GM18873 (cell line): ENCODE results near the gene SP2.

Source experiments
- ATAC-seq: cut with Tn5 transposase; IDR thresholded peaks from one replicate; pipeline ENCODE4 v1.9.1; 2021; ENCODE audit warnings: mild to moderate bottlenecking, moderate library complexity, moderate number of reproducible peaks; ENCODE audit not compliant: unreplicated experiment, low FRiP score

The SP2 gene

DNA sequence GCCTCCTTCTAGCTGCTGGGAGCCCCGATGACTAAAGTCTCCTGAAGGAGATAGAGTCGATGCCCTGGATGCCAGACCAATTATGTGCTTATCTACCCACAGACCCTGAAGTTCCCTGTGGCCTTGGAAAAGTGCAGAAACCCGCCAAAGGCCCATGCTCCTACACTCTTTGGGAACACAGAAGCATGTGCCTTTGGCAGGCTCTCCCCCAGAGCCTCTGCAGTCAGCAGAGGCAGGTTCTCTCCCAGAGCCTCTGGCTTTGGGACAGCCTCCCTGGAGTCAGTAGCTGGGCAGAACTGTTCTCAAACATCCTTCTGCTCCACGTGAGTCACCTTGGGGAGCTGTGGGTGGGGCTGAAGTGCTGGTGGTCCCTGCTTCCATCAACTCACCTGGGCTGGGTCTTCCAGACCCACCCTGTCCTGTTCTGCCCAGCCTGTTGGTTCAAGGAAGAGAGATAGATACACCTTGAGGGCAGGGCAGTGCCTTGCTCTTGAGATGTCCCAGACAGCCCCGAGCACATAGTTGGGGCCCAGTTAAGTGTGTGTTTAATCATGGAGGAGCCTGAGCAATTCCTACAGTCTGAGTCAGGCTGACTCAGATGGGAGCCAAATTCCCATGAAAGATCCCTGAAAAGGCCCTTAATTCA, 71.7 kb downstream of the SP2 start:
- ATAC-seq = no peak

- no peak for ATAC-seq
Observed at GRCh38 chr17:47968836-47969235, 72.8 kb downstream of the SP2 start.

DNA sequence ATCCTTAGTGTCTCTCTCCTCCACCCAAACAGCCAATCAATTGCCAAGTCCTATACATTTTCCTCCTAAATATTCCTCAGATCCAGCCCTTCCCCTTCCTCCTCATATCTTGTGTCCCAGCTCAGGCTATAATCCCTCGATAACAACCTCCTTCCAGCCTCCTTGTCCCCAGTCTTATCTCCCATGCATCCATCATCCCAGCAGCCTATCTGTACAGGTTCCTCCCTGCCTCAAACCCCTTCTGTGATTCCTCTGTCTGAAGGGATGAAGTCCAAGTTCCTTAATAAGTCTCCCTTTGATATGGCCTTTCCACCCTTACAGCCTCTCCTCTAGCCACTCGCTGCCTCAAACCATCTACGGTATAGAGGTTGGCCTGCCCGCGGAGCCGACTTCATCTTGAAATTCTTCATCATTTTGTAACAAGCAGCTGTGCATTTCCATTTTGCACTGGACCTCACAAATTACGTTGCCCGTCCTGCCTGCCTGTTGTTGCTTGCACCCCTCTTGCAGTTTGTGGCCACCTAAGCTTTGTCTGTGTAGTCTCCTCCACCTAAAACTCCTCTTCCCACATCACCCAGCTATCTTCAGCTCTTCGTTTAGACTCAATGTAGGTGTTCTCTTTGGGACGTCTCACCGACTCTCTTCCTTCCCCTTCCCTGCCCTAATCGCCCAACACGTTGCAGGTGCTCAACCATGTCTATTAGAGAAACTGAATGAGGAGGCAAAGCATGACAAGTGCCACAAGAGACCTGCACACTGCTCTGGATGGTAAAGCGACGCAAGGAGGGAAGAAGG, 74.1 kb downstream of the SP2 start:
- no peak for ATAC-seq

DNA sequence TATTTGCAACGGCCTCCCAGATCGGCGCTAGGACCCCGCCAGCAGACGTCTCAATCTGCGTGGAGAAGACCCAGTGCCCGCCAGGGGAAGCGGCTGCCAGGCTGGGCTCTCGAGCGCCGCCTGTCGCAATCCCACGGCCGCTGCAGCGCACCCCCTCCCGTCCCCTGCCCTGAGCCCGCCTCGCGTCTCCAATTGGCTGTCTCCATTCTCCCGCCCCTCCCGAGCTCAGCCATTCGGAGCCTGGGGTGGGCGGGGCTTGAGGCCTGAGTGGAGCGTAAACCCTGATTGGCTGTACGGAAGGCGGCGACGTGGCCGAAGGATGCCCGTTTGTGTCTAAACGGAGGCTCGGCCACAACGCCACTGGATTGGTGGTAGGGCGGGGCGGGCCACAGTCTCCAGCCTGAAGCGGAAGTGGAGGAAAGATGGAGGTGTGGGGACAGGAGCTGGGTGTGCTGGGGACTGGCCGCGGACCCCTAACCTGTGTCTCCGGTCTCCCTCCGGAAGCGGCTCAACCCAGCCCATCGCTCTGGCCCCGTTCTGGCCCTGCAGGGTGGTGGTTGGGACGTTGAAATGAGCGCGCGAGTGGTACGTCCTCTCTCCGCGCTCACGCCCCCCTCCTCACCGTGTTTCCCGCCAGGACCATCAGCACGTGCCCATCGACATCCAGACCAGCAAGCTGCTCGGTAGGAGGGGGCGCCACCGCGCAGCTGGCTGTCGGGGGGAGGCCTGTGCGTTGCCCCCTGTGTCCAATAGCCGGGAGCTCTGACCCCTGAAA, 74.9 kb downstream of the SP2 start, which contains the start of gene CDK5RAP3:
Gene CDK5RAP3, plus strand, starts transcription at position 389 of the 775 bp plus-strand sequence. Its CDS starts 34 bp downstream, at position 423.
- ATAC-seq = peak; percentile 91

GRCh38 chr17:47973541-47973940, 77.5 kb downstream of the SP2 start:
- ATAC-seq = no peak

GRCh38 chr17:47975189-47975822, 79.3 kb downstream of the SP2 start:
- ATAC-seq = no peak

DNA sequence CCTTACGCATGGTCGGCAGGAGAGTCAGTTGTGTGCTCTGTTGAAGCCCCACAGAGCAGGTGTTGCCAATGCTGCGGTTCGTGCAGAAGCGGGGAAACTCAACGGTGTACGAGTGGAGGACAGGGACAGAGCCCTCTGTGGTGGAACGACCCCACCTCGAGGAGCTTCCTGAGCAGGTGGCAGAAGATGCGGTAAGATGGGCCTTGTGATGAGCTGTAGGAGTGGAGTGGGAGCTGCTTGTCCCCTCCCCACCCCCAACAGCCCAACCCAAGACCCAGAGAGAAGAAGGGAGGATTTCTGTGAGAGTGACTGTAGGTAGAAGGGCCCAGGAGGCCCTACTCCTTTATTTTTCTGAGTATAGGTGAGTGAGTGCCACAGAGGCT, 79.8 kb downstream of the SP2 start:
- no peak for ATAC-seq

DNA sequence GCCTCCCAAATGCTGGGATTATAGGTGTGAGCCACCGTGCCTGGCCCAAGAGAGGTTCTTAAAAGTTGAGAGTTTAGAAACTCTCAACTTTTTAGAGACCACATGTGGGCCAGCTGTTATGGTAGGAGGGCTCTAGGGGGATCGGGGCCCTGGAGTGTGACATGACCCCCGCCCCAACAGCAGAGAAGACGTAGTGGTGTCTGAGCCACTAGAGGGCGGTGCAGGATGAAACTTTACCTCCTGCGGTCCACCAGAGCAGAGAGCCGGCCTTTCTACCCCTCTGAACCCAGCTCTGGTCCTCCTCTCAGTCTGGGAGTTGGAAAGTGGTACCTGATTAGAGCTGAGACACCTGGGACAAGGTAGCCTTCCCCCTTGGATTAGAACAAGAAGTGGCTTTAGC, 82.3 kb downstream of the SP2 start:
- no peak for ATAC-seq
